DND-41 (cell line): ENCODE data around the gene RBM20.

ENCODE experiments used
- CTCF ChIP-seq: IDR thresholded peaks from 2 replicates; pipeline ENCODE4 v1.5.1; 2012; ENCODE audit warnings: borderline replicate concordance, low read length, moderate library complexity, mild to moderate bottlenecking; ENCODE audit not compliant: poor library complexity, severe bottlenecking; ENCODE audit errors: extremely low read depth
- EZH2 ChIP-seq: IDR thresholded peaks from 3 replicates; pipeline ENCODE4 v1.6.1; 2012; ENCODE audit warnings: borderline replicate concordance, low read depth, mild to moderate bottlenecking, moderate library complexity, low read length, inconsistent platforms; ENCODE audit not compliant: severe bottlenecking

- TF ChIP-seq CTCF: no peak
- no peak for TF ChIP-seq EZH2
These were observed 203.2 kb downstream of the RBM20 start for GRCh38 chr10:110847374-110847773.
